ENCODE data around the gene DBH. TPM values are rescaled to one million over a fixed set of nuclear protein-coding genes. Genes with fewer than 3 reads are reported as not detected.

The DBH gene
- total RNA-seq, 1 experiment from 2014 or later = not detected

DNA sequence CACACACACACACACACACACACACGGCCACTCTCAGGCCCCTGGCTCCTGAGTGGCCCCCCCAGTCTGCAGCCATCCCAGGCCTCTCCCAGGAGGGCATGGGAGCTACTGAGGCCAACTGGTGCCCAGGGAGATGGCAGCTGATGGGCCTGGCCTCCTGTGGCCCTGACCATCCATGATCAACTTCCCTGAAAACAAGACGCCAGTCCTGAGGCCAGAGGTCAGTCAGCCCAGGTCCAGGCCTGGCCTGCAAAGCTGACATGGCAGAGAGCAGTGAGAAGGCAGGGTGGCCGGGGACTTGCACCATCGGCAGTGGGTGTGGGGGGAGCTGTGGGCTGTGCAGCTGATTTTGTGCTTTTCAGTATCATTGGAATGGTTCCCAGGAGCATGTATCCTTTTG, 55.0 kb downstream of the DBH start:
- Histone ChIP-seq H3K9me3 (no peaks in the 10 kb centered on the region), H3K27me3 (no peaks in the 10 kb centered on the region), H3K36me3 (no peaks in the 10 kb centered on the region), H3K4me3 (no peak overlapping the region)
- DNase-seq = no peak

DNA sequence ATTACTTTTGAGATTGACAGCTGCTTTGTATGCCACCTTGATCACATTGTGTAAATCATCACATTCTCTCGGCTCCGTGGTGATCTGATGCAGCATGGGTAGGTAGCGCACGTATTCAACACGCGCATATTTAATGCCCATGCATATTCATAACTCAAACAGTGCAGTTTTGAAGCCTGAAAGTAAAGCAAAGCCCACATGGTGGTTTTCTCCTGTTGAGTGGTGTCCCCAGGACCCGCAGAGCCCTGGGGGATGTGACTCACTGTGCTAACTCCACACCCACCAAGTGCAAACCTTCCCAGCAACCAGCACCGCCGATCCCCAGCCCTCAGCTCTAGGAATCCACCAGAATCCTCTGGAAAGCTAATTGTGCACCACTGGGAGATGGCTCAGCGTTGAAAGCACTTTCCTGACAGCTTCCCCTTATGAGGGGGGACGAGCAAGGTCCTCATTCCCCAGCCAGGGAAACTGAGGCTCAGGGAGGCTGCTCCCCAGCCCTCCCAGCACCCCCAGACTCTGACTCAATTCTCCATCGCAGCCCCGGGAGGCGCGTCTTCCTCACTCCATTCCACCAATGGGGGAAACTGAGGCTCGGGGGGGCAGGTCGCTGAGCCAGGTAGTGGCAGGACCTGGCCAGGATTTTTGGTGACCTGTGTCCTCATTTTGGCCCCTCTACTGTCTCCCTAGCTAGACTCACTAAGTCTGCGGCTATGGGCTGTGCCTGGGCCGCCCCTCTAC, 55.6 kb downstream of the DBH start:
- Histone ChIP-seq H3K9me3 (no peaks in the 10 kb centered on the region), H3K27me3 (peaks cover 5% of the 10 kb centered on the region; the same call in 1 of the 2 replicates), H3K36me3 (no peaks in the 10 kb centered on the region), H3K4me3 (no peak overlapping the region)
- no peak for DNase-seq

DNA sequence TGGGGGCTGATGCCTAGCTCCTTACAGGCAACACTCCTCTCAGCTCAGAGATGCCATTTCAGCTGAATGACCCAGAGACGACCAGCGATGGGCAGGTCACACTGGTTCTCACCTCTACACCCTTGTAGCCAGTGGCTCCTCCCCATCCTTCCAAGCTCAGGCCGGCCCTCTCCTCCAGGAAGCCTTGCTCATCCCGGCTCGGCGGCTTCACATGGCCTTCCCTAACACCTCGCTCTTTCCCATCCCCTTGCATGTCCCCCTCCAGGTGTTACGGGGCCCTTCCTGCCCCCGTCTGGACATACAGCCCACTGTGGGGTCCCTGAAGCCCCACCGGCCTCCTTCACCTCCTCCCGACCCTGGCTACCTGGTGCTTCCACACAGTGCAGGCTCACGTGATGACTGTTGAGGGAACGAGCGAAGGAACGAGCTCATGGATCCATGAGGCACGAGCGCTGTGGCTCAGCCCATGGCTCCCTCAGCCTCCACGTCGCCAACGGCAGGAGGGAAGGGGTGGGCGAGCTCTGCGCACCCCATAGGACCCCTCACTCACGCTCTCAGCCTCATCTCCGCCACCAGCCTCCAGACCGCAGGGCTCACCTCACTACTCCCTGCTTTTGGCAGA, 56.3 kb downstream of the DBH start:
- H3K9me3 ChIP-seq = no peaks in the 10 kb centered on the region
- no peak for DNase-seq
- no peaks in the 10 kb centered on the region for H3K36me3 ChIP-seq
- H3K27me3 ChIP-seq = peaks cover 9% of the 10 kb centered on the region; the same call in 1 of the 2 replicates
- no peak overlapping the region for H3K4me3 ChIP-seq

DNA sequence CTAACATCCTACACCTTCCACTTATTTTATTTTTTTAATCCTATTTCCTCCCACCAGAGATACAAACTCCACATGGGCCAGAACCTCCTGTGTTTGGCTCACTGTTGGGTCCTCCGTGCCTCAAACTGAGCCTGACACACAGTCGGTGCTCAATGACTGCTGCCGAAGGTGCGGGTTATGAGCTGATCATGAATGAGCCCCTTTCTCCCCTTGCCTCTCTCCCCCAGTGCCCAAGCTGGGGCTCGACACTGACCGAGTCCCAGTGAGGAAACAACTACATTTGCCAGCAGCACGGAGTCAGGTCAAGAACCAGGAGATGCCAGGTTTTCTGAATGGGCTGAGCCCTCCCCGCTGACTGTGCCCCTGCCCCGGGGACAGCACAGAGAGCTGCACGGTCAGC, 57.0 kb downstream of the DBH start:
- H3K4me3 ChIP-seq = no peak overlapping the region
- no peaks in the 10 kb centered on the region for H3K36me3 ChIP-seq

DNA sequence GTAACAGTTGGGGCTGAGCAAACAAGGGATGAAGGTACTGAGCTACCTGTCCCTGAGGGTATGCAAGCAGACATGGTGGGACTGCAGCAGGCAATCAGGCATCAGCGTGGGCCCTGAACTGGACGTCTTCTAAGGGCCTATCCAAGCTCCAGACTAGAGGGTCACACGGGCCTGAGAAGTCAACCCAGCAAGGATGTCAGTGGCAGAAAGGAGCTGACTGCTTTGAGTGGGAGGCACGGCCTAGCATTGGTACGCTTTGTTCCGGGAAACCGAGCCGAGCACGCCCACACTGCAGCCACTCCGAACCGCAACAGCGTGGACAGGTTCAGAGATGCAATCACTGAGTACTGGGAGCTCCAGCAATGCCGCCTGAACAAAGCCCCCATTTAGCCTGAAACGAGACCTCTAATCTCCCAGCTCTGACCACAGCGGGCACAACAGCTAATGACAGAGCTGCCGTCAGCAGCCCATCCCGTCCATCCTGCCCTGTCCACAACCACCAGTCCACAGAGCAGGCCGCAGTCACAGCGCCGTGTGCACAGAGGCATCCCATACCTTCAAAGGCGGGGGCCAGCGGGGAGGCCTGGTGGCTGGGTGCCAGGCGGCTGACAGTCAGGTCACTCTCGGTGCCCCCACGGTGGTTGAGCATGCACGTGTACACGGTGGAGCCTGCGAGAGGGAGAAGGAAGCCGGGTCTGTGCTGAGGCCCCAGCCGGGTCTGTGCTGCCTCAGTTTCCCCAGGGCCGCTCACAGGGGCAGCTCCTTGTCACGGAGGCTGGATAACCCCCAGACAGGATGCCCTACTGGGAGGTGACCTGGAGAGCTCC, 57.8 kb downstream of the DBH start:
- DNase-seq = no peak
- H3K36me3 ChIP-seq = no peaks in the 10 kb centered on the region
- peaks cover 11% of the 10 kb centered on the region; the same call in 1 of the 2 replicates for H3K27me3 ChIP-seq
- no peak overlapping the region for H3K4me3 ChIP-seq
- no peaks in the 10 kb centered on the region for H3K9me3 ChIP-seq

More for the DNA sequence above, 57.0 kb downstream of the DBH start:
- no peak for DNase-seq
- no peaks in the 10 kb centered on the region for H3K9me3 ChIP-seq
- peaks cover 11% of the 10 kb centered on the region; the same call in 1 of the 2 replicates for H3K27me3 ChIP-seq

DNA sequence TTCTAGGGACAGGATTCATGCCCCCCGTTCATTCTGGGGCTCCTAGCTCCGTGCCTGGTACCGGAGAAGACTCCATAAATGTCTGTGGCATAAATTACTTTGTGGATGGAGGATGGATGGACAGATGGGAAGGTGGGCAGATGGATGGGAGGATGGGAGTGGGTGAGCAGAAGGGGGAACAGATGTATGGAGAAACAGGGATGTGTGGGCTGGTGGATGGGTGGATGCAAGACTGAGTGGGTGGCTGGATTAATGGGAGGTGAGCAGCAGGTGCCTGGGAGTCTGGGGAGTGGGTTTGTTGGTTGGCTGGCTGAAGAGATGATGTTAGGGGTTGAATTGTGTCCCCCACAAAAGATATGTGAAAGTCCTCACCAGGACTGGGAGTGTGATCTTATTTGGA, 58.5 kb downstream of the DBH start:
- Histone ChIP-seq H3K9me3 (no peaks in the 10 kb centered on the region), H3K27me3 (peaks cover 11% of the 10 kb centered on the region; the same call in 1 of the 2 replicates), H3K4me3 (no peak overlapping the region), H3K36me3 (no peaks in the 10 kb centered on the region)
- DNase-seq = no peak

DNA sequence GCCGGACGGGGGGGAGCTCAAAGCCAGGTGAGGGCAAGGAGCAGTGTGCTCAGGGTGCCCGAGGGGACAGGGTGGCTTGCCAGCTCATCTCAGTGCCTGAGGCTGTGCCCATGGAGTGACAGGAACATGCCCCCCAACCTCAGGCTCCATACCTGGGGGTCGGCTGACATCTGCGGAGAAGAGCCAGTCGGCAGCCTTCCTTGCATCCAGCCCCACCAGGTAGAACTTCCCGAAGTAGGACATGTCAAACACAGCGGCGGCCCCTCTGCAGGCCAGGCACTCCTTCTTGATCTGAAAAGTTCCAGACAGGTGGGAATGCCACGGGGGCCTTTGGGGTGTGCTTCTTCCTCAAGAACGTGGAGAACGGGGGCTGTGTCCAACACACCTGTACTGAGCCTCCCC, 59.9 kb downstream of the DBH start:
- no peak for DNase-seq
- no peaks in the 10 kb centered on the region for H3K36me3 ChIP-seq

DNA sequence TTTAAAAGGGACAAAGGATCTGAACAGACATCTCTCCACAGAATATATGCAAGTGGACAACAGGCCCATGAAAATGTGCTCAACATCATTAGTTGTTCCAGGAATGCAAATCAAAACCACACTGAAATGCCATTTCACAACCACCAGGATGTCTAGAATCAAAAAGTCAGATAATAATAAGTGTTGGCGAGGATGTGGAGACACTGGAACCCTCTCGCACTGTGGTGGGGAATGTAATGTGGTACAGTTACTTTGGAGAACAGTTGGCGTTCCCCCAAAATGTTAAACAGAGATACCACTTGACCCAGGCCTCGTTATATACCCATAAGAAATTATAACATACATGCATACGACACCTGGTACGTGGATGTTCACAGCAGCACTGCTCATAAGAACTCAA, 63.4 kb downstream of the DBH start:
- Histone ChIP-seq H3K36me3 (no peaks in the 10 kb centered on the region), H3K27me3 (peaks cover 11% of the 10 kb centered on the region; the same call in 1 of the 2 replicates), H3K4me3 (no peak overlapping the region), H3K9me3 (no peaks in the 10 kb centered on the region)
- DNase-seq = no peak

More for the DNA sequence above, 59.9 kb downstream of the DBH start:
- H3K9me3 ChIP-seq = no peaks in the 10 kb centered on the region
- no peak overlapping the region for H3K4me3 ChIP-seq
- H3K27me3 ChIP-seq = peaks cover 11% of the 10 kb centered on the region; the same call in 1 of the 2 replicates

DNA sequence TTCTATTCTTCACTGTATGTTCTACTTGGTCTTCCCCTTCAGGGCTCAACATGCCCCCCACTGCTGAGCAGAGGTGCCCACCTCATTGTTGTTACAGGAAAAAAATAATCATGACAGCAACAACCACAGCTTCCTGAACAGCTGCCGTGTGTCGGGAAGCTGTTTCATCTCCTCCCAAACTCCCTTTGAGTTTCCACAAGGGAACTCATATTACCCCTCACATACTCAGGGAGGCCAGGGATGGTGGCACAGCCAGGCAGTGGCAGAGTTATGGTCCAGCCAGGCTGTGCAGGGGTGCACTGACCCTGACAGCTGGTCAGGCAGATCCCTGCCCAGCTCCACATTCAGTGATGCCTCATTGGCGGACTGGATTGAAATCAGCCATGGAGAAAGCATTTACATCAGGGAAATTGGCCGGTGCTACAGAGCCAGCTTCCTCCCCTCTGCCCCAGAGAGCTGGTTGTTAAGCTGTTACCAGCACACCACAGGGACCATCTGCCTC, 64.7 kb downstream of the DBH start:
- no peaks in the 10 kb centered on the region for H3K36me3 ChIP-seq
- H3K9me3 ChIP-seq = no peaks in the 10 kb centered on the region
- no peak for DNase-seq
- H3K4me3 ChIP-seq = no peak overlapping the region
- peaks cover 11% of the 10 kb centered on the region; the same call in 1 of the 2 replicates for H3K27me3 ChIP-seq

DNA sequence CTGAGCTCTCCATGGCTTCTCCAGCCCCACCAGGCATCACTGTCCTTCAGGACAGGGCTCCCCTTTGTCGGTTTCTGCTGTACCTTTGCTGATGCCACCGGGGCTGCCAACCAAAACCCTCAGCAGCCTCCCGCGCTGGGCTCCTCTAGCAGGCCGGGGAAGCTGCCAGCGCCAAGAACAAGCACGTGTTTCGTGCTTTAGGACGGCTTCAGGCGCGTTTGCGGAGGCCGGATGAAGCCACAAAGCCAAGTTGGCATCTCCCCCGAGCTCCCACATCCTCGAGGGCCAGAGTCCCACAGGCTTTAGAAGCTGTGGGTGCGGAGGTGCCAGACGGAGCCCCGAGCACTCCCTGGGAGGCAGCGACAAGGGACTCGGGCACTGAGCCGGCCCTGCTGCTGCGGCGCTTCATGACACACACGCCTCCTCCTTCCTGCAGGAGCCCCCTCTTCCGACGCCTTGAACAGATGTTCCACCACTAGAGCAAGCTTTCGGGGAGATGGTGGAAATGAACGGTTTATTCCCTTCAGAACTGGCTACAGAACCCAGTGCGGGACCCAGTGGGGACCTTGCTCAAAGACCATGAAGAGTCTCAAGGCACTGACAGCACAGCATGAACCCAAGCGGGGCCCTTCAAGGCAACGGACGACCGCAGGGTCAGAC, 65.3 kb downstream of the DBH start:
- no peak for DNase-seq
- Histone ChIP-seq H3K4me3 (no peak overlapping the region), H3K27me3 (peaks cover 10% of the 10 kb centered on the region; the same call in 1 of the 2 replicates), H3K36me3 (no peaks in the 10 kb centered on the region), H3K9me3 (no peaks in the 10 kb centered on the region)

DNA sequence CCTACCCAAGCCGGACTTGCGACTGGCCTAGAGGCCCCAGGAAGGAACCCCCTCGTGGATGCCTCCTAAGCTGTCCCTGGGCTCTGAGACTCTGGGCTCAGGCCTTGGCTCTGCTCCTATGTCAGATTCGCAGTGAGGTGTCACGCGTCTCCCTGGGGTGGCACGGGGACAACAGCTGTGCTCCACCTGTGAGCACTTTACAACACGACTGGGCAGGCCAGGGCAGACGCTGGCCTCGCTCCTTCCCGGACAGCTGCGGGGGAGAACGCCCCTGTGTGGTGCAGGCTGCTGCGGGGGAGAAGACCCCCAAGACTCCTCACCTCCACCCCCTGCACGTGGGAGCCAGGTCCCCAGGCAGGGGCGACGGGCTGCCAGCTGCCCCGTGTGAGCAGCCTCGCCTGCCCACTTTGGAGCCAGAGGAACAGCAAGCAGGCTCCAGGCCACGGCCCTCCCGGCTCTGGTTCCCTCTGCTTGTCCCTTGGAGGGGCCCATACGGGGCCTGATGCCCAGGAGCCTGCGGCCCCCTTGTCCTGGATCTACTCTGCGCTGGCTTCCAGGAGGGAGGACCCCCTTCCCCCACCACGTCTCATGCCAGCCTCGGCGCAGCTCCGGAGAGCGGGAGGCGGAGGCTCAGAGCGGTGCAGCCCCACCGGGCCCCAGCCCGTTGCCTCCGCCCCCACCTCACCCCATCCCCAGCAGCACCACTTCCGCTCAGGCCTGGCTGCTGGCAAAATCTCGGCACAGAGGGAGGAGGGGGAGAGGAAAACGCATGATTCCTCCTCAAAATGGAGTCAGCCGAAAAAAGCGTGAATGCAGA, 66.0 kb downstream of the DBH start:
- DNase-seq = no peak
- Histone ChIP-seq H3K9me3 (no peaks in the 10 kb centered on the region), H3K4me3 (no peak overlapping the region), H3K36me3 (no peaks in the 10 kb centered on the region), H3K27me3 (peaks cover 4% of the 10 kb centered on the region; the same call in 1 of the 2 replicates)

DNA sequence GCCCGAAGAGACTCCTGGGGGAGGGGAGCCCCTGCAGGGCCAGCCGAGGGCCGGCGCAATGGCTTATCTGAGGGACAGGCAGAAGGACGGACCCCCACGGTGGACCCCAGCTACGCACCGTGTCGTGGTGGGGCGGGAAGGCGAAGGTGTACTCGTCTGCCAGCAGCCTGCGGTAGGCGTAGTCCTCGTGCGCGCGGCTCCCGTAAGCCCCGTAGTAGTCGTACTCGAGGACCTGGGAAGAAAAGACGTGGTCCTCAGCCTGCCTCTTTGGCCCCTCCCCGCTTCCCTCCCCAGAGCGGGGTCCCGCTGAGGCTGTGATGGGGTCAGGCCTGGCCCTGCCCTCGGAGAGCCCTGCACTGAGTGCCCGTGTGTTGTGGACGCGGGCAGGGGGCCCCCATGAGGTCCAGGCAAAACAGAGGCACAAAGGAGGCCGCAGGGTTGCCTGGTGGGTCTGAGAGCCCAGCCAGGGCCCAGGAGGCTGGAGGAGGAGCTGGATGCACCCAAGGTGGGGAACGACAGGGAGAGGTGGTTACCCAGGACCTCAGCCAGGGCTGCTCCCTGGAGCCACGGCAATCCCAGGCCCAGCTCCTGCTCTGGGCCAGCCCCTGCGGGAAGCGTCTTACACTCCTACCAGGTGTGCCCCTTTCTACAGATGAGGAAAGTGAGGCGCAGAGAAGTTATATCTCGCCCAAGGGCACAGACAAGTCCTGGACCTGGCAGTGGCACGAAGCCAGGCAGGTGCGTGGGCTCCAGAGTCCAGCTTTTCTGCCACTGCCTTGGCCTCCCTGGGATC, 66.8 kb downstream of the DBH start:
- no peaks in the 10 kb centered on the region for H3K36me3 ChIP-seq
- no peaks in the 10 kb centered on the region; the same call in 1 of the 2 replicates for H3K27me3 ChIP-seq
- H3K4me3 ChIP-seq = no peak overlapping the region
- DNase-seq = no peak
- no peaks in the 10 kb centered on the region for H3K9me3 ChIP-seq

DNA sequence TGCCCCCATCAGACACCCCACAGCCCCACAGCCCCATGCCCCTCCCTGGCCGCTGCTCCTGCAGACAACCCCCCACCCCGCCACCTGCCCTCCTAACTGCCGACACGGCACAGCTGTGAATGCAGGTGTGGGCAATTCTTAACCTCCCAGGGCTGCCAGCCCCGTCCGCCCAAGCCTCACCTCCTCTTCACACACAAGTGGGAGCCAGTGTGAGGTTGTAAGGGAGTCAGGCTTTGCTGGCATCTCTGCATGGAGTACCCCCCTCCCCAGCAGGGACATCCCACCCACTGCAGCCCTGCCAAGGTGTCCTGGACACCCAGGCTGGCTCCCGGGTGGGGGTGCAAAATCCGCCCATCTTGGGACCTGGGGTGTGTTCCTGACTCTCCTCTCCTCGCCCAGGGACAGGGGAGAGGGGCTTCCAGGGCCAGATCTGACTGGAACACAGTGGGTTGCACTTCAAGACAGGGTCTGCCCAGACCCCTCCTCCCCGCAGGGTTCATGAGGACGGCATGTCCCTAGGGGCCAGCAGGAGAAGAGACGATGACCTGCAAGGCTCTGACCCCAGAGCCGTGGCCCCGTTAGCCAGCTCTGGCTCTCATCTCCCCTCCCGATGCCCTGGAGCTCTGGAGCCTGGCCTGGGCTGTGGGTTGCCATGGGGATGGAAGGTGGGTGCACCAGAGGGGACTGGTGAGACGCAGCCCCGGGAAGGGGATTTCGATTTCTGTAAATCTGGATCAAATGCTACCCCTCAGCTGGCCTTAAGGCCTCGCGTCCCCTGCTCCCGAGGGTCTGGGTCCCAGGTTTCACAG, 67.6 kb downstream of the DBH start:
- DNase-seq = no peak
- Histone ChIP-seq H3K36me3 (no peaks in the 10 kb centered on the region), H3K9me3 (no peaks in the 10 kb centered on the region), H3K27me3 (no peaks in the 10 kb centered on the region; the same call in 1 of the 2 replicates), H3K4me3 (no peak overlapping the region)

DNA sequence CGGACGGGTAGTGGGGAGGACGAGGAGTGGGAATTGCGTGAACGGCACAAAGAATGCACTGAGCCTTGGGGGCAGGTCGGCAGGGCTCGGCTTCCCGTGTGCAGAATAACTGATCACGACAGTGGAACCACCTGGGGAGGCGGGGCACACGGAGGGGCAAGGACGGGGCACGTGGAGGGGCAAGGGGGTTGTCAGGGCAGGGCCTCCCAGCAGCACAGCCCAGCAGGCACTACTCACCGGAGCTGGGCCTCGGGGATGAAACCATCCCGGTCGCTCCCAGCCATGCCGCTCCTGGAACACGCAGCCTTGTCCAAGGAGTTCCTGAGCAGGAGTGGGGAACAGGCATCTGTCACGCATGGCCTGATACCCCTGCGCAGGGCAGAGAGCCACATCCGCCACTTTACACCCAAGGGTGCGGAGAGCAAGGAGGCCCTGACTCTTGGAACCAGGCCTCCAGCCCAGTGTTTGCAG, 68.6 kb downstream of the DBH start:
- Histone ChIP-seq H3K27me3 (no peaks in the 10 kb centered on the region; the same call in 1 of the 2 replicates), H3K4me3 (no peak overlapping the region), H3K9me3 (no peaks in the 10 kb centered on the region), H3K36me3 (no peaks in the 10 kb centered on the region)
- DNase-seq = no peak
